B cell (primary cell): Measurements from ENCODE around the gene EYS. TPM values are rescaled to one million over a fixed set of nuclear protein-coding genes. Genes with fewer than 3 reads are reported as not detected.
"Not testable (repeated sequence)": the region's sequence is repeated elsewhere in the genome, so short reads cannot be mapped to it uniquely, and the experiment has no call there.

Experiments used
- ATAC-seq: fragments of 200-7000 bp; cut with Tn5 transposase; one replicate; pipeline ENCODE4 v1.10.0; 2021; ENCODE audit warnings: low read depth, mild to moderate bottlenecking, moderate number of reproducible peaks, moderate library complexity
- CTCF ChIA-PET: fragments of 350-600 bp; sonication (Branson Sonifier 250); formaldehyde crosslinking; loops from one replicate; lab custom pipeline; 2021; ENCODE audit warnings: antibody characterized with exemption, inconsistent platforms; lab: Charles Lee
- POLR2A ChIA-PET: fragments of 350-600 bp; sonication (Branson Sonifier 250); formaldehyde crosslinking; loops from one replicate; lab custom pipeline; 2021; ENCODE audit warnings: antibody characterized with exemption; lab: Charles Lee
- DNase-seq: peaks from one replicate; pipeline ENCODE4 v3.0.0; 2013
- H2AFZ ChIP-seq: 2 replicates; pipeline ENCODE4 v1.6.1; 2012; ENCODE audit warnings: mild to moderate bottlenecking, low read depth, low read length; ENCODE audit not compliant: insufficient read depth, poor library complexity, severe bottlenecking
- H3K27ac ChIP-seq, 2 donors: 1 replicate in 1 of 2; 2 replicates in 1 of 2; pipeline ENCODE4 v1.5.1; 2012 to 2013; ENCODE audit warnings: low read length in 2 of 2, mild to moderate bottlenecking in 2 of 2, moderate library complexity in 1 of 2
- H3K27me3 ChIP-seq, 4 experiments: fragments of 200-600 bp in 1 of 4; sonication (generic) in 1 of 4; replicated peaks in 1 of 4; 1 replicate in 2 of 4; 2 replicates in 2 of 4; pipeline versions ENCODE4 v1.6.1 to v1.7.0; 2013 to 2016; ENCODE audit warnings: low read length in 3 of 4, mild to moderate bottlenecking in 2 of 4, mixed read lengths in 1 of 4, moderate library complexity in 1 of 4; ENCODE audit not compliant: insufficient read depth in 4 of 4, control insufficient read depth in 3 of 4; ENCODE audit errors: control extremely low read depth in 1 of 4
- H3K36me3 ChIP-seq, 2 experiments: replicated peaks in 1 of 2; 1 replicate in 1 of 2; 2 replicates in 1 of 2; pipeline versions ENCODE4 v1.6.1 to v1.7.1; 2013; ENCODE audit warnings: low read length in 1 of 2; ENCODE audit not compliant: insufficient read depth in 2 of 2, control insufficient read depth in 1 of 2; ENCODE audit errors: control extremely low read depth in 1 of 2, extremely low read depth in 1 of 2
- H3K4me1 ChIP-seq, 2 donors: fragments of 200-600 bp in 1 of 2; sonication (generic) in 1 of 2; 1 replicate in 1 of 2; 2 replicates in 1 of 2; pipeline versions ENCODE4 v1.5.1 to v1.6.1; 2013 to 2017; ENCODE audit warnings: low read length in 2 of 2; ENCODE audit not compliant: control insufficient read depth in 2 of 2, insufficient read depth in 2 of 2
- H3K4me2 ChIP-seq: replicated peaks from 2 replicates; pipeline ENCODE3; 2012; ENCODE audit warnings: mild to moderate bottlenecking, low read depth, low read length; ENCODE audit not compliant: poor library complexity, severe bottlenecking
- H3K4me3 ChIP-seq, 5 experiments: fragments of 200-600 bp in 1 of 5; sonication (generic) in 1 of 5; 1 replicate in 3 of 5; 2 replicates in 2 of 5; pipeline versions ENCODE4 v1.5.1 to v1.7.0; 2011 to 2016; ENCODE audit warnings: low read length in 4 of 5, mild to moderate bottlenecking in 4 of 5, low read depth in 2 of 5, control low read depth in 1 of 5, moderate library complexity in 1 of 5; ENCODE audit not compliant: insufficient read depth in 1 of 5; ENCODE audit errors: control extremely low read depth in 1 of 5, extremely low read depth in 1 of 5
- H3K79me2 ChIP-seq: fragments of 200-600 bp; sonication (generic); one replicate; pipeline ENCODE4 v1.6.0; 2016; ENCODE audit warnings: low read length; ENCODE audit not compliant: control insufficient read depth, insufficient read depth
- H3K9ac ChIP-seq: fragments of 200-600 bp; sonication (generic); 2 replicates; pipeline ENCODE4 v1.6.1; 2017; ENCODE audit warnings: mild to moderate bottlenecking, low read length, moderate library complexity
- H3K9me3 ChIP-seq, 3 donors: one replicate each; pipeline versions ENCODE4 v1.6.1 to v1.7.1; 2013; ENCODE audit warnings: low read length in 2 of 3; ENCODE audit not compliant: control insufficient read depth in 2 of 3, insufficient read depth in 1 of 3; ENCODE audit errors: control extremely low read depth in 1 of 3
- H4K20me1 ChIP-seq: 2 replicates; pipeline ENCODE4 v1.6.0; 2012; ENCODE audit warnings: mild to moderate bottlenecking, low read length; ENCODE audit not compliant: insufficient read depth, control insufficient read depth, poor library complexity, severe bottlenecking
- H3K27ac Mint-ChIP-seq: one replicate; pipeline ENCODE4 v1.8.0; 2021; ENCODE audit warnings: mixed read lengths
- H3K27me3 Mint-ChIP-seq: one replicate; pipeline ENCODE4 v1.8.0; 2021; ENCODE audit warnings: mixed read lengths
- H3K4me1 Mint-ChIP-seq: one replicate; pipeline ENCODE4 v1.8.0; 2021; ENCODE audit warnings: mixed read lengths
- H3K4me3 Mint-ChIP-seq: one replicate; pipeline ENCODE4 v1.8.0; 2021; ENCODE audit warnings: mixed read lengths
- H3K9me3 Mint-ChIP-seq: one replicate; pipeline ENCODE4 v1.8.0; 2022; ENCODE audit warnings: mixed read lengths; ENCODE audit not compliant: insufficient read depth
- CTCF ChIP-seq: fragments of 200-600 bp; IDR thresholded peaks from one replicate; pipeline ENCODE4 v1.8.0; 2022; ENCODE audit warnings: antibody characterized with exemption, mild to moderate bottlenecking
- EZH2 ChIP-seq: IDR thresholded peaks from 2 replicates; pipeline ENCODE4 v1.6.1; 2012; ENCODE audit warnings: borderline replicate concordance, low read depth, mild to moderate bottlenecking, moderate library complexity, low read length; ENCODE audit not compliant: insufficient read depth, poor library complexity, severe bottlenecking
- WGBS: methylation state at CpG from one replicate; pipeline ENCODE4 v1.1.5; 2013; ENCODE audit warnings: missing lambda C conversion rate; ENCODE audit not compliant: insufficient coverage; 5-methylcytosine and 5-hydroxymethylcytosine counted together
- intact Hi-C: fragments of 100-400 bp; cut with micrococcal nuclease; formaldehyde crosslinking; loops from one replicate; pipeline ENCODE4 v1.10.0; 2022
- polyA plus RNA-seq: library from polyadenylated mRNA; depleted of rRNA; stranded (reverse); fragments of >200 nt; gene quantifications from 2 replicates; pipeline ENCODE4 v1.2.3, GENCODE V29; 2012
- total RNA-seq, 2 donors: library from RNA; stranded (reverse); fragments of 120-200 nt in 1 of 2; gene quantifications; 1 replicate in 1 of 2; 2 replicates in 1 of 2; pipeline versions ENCODE4 v1.2.3 to v1.2.4, GENCODE V29; 2013 to 2022

Gene EYS
- total and polyA plus RNA-seq, 2 donors (not counting 1 experiment from before 2014, with no cell fraction given): not detected

GRCh38 chr6:64467656-64468055, 1239.4 kb downstream of the EYS start:
- H3K27ac Mint-ChIP-seq: no peak overlapping the region
- WGBS: 100% methylated on average over 1 of the region's 1 CpG
- no peaks in the 10 kb centered on the region for H3K36me3 ChIP-seq
- no peak overlapping the region for H3K4me2 ChIP-seq
- ChIA-PET POLR2A (no interaction called here), CTCF (no interaction called here)
- no peaks in the 10 kb centered on the region for H3K27me3 ChIP-seq
- DNase-seq (no peak), ATAC-seq (no peak)
- no peaks in the 10 kb centered on the region for H3K4me1 ChIP-seq
- TF ChIP-seq CTCF (no peak), EZH2 (no peak)
- H3K27me3 Mint-ChIP-seq: no peaks in the 10 kb centered on the region
- peaks cover 0 to 18% (median 0%) of the 10 kb centered on the region in 3 donors for H3K9me3 ChIP-seq
- H3K79me2 ChIP-seq: no peaks in the 10 kb centered on the region
- H3K9me3 Mint-ChIP-seq: peaks cover 17% of the 10 kb centered on the region
- H3K9ac ChIP-seq: no peak overlapping the region
- no peak overlapping the region for H3K4me3 Mint-ChIP-seq
- no peaks in the 10 kb centered on the region for H3K4me1 Mint-ChIP-seq
- no peak overlapping the region for H3K4me3 ChIP-seq
- intact Hi-C loops: no loop called here
- H4K20me1 ChIP-seq: no peaks in the 10 kb centered on the region
- no peak overlapping the region for H2AFZ ChIP-seq
- no peak overlapping the region for H3K27ac ChIP-seq

GRCh38 chr6:64459411-64459944, 1247.5 kb downstream of the EYS start:
- Mint-ChIP-seq H3K4me3 (no peak overlapping the region), H3K4me1 (no peaks in the 10 kb centered on the region), H3K9me3 (no peaks in the 10 kb centered on the region), H3K27me3 (no peaks in the 10 kb centered on the region), H3K27ac (no peak overlapping the region)
- no peaks in the 10 kb centered on the region for H3K9me3 ChIP-seq
- H3K27ac ChIP-seq: no peak overlapping the region
- H2AFZ ChIP-seq: no peak overlapping the region
- no peaks in the 10 kb centered on the region for H3K4me1 ChIP-seq
- TF ChIP-seq CTCF (no peak), EZH2 (no peak)
- POLR2A ChIA-PET: no interaction called here
- H3K36me3 ChIP-seq: no peaks in the 10 kb centered on the region
- DNase-seq (no peak), ATAC-seq (no peak)
- CTCF ChIA-PET: no interaction called here
- H3K4me2 ChIP-seq: no peak overlapping the region
- WGBS: 0% methylated on average over 1 of the region's 1 CpG
- no peaks in the 10 kb centered on the region for H3K79me2 ChIP-seq
- H3K27me3 ChIP-seq: no peaks in the 10 kb centered on the region
- no peaks in the 10 kb centered on the region for H4K20me1 ChIP-seq
- no peak overlapping the region for H3K9ac ChIP-seq
- H3K4me3 ChIP-seq: no peak overlapping the region
- intact Hi-C loops: no loop called here

- H4K20me1 ChIP-seq, H3K27ac Mint-ChIP-seq, H2AFZ ChIP-seq, H3K9me3 Mint-ChIP-seq, H3K27me3 Mint-ChIP-seq, POLR2A ChIA-PET, H3K36me3 ChIP-seq, H3K4me1 Mint-ChIP-seq, H3K27me3 ChIP-seq, H3K9me3 ChIP-seq, H3K4me3 ChIP-seq, H3K4me1 ChIP-seq, H3K9ac ChIP-seq, CTCF ChIA-PET, H3K79me2 ChIP-seq, ATAC-seq, intact Hi-C loops, H3K27ac ChIP-seq, H3K4me3 Mint-ChIP-seq, H3K4me2 ChIP-seq, DNase-seq: not testable (repeated sequence)
- 98% methylated on average over 4 of the region's 6 CpGs for WGBS
Measured at GRCh38 chr6:64448101-64448500, 1258.9 kb downstream of the EYS start.
